A549 (cell line): Measurements from ENCODE around the gene LRRIQ1. TPM values are rescaled to one million over a fixed set of nuclear protein-coding genes. Genes with fewer than 3 reads are reported as not detected.

Experiments
- ATAC-seq, 2 experiments: fragments of 200-7000 bp in 1 of 2; fragments of >200 bp in 1 of 2; cut with Nextera tagmentation in 1 of 2; cut with Tn5 transposase in 1 of 2; 3 replicates each; pipeline versions ENCODE4 v1.8.0 to v1.9.1; 2018 to 2020; ENCODE audit warnings: mild to moderate bottlenecking in 1 of 2, moderate library complexity in 1 of 2
- CTCF ChIA-PET: fragments of 300-600 bp; sonication (Branson Sonifier 250); formaldehyde crosslinking; extraction: SDS; loops from one replicate; lab custom pipeline; 2021; ENCODE audit warnings: antibody characterized with exemption, inconsistent platforms; lab: Yijun Ruan, JAX
- POLR2A ChIA-PET: fragments of 350-600 bp; formaldehyde crosslinking; extraction: SDS; loops from one replicate; lab custom pipeline; 2021; ENCODE audit warnings: antibody characterized with exemption, inconsistent platforms; lab: Yijun Ruan, JAX
- DNase-seq, 2 experiments: peaks; one replicate each; pipeline versions ENCODE4 v3.0.0 to v3.0.0-alpha.2; 2011 to 2016; ENCODE audit warnings: low read depth in 1 of 2, low spot score in 1 of 2
- FAIRE-seq: peaks from 2 replicates; lab custom pipeline; 2011; peaks lifted over from hg19 to GRCh38; lab: Jason Lieb, UNC
- H3K27ac ChIP-seq, 2 experiments: fragments of >200 bp; sonication (Bioruptor Twin); formaldehyde crosslinking; 3 replicates each; pipeline ENCODE4 v1.5.1; 2016 to 2017
- H3K4me1 ChIP-seq: fragments of >200 bp; sonication (Bioruptor Twin); formaldehyde crosslinking; 3 replicates; pipeline ENCODE4 v1.6.1; 2016
- H3K4me2 ChIP-seq: fragments of >200 bp; sonication (Bioruptor Twin); formaldehyde crosslinking; 3 replicates; pipeline ENCODE4 v1.6.1; 2016
- H3K4me3 ChIP-seq: fragments of >200 bp; sonication (Bioruptor Twin); formaldehyde crosslinking; 3 replicates; pipeline ENCODE4 v1.5.1; 2016
- H3K9me3 ChIP-seq: fragments of >200 bp; sonication (Bioruptor Twin); formaldehyde crosslinking; 3 replicates; pipeline ENCODE4 v1.6.1; 2016
- BHLHE40 ChIP-seq: IDR thresholded peaks from 2 replicates; pipeline ENCODE4 v1.6.1; 2012; ENCODE audit warnings: low read depth, low read length, inconsistent platforms
- CEBPB ChIP-seq, 2 experiments: fragments of >200 bp in 1 of 2; sonication (Bioruptor Twin) in 1 of 2; formaldehyde crosslinking in 1 of 2; IDR thresholded peaks; 2 replicates each; pipeline ENCODE4 v1.6.1; 2012 to 2016
- CTCF ChIP-seq: fragments of >200 bp; sonication (Bioruptor Twin); formaldehyde crosslinking; IDR thresholded peaks from 3 replicates; pipeline ENCODE4 v1.5.1; 2016
- ELK1 ChIP-seq: fragments of 150-350 bp; IDR thresholded peaks from 2 replicates; pipeline ENCODE4 v1.6.1; 2014; ENCODE audit warnings: low read depth, mild to moderate bottlenecking, low read length
- FOSB ChIP-seq: fragments of 250-450 bp; sonication (Bioruptor Pico); IDR thresholded peaks from 2 replicates; pipeline ENCODE4 v1.5.0; 2020; ENCODE audit warnings: mild to moderate bottlenecking, moderate library complexity
- FOXS1 ChIP-seq: fragments of 250-450 bp; sonication (Bioruptor Pico); IDR thresholded peaks from 2 replicates; pipeline ENCODE4 v1.5.0; 2020; ENCODE audit warnings: mild to moderate bottlenecking, moderate library complexity
- GATA3 ChIP-seq: IDR thresholded peaks from 2 replicates; pipeline ENCODE4 v1.6.1; 2012; ENCODE audit warnings: borderline replicate concordance
- HOXA7 ChIP-seq: fragments of 250-450 bp; sonication (Bioruptor Pico); IDR thresholded peaks from 2 replicates; pipeline ENCODE4 v1.5.0; 2020; ENCODE audit warnings: mild to moderate bottlenecking, moderate library complexity
- HOXB13 ChIP-seq: fragments of 250-450 bp; sonication (Bioruptor Pico); IDR thresholded peaks from 2 replicates; pipeline ENCODE4 v1.5.0; 2020; ENCODE audit warnings: low read depth, mild to moderate bottlenecking, moderate library complexity
- JUN ChIP-seq, 2 experiments: fragments of >200 bp; sonication (Bioruptor Twin); formaldehyde crosslinking; IDR thresholded peaks; 2 replicates in 1 of 2; 3 replicates in 1 of 2; pipeline ENCODE4 v1.6.1; 2016 to 2017
- KDM5A ChIP-seq: fragments of 200-600 bp; sonication (generic); IDR thresholded peaks from 2 replicates; pipeline ENCODE4 v1.6.1; 2016; ENCODE audit warnings: antibody characterized with exemption, mild to moderate bottlenecking
- MAFK ChIP-seq: fragments of 450-650 bp; IDR thresholded peaks from 2 replicates; pipeline ENCODE4 v1.6.1; 2014; ENCODE audit not compliant: partially characterized antibody
- MYC ChIP-seq: IDR thresholded peaks from 2 replicates; pipeline ENCODE4 v1.6.1; 2012; ENCODE audit warnings: mild to moderate bottlenecking, inconsistent platforms, low read length, improper control_type of control experiment, borderline replicate concordance
- NFE2L2 ChIP-seq: fragments of 150-350 bp; conservative IDR thresholded peaks from 2 replicates; pipeline ENCODE4 v1.6.1; 2014; ENCODE audit warnings: low read length
- POLR2AphosphoS2 ChIP-seq: conservative IDR thresholded peaks from 2 replicates; pipeline ENCODE4 v1.6.1; 2012; ENCODE audit warnings: low read length, improper control_type of control experiment, inconsistent platforms
- RAD21 ChIP-seq, 2 experiments: fragments of >200 bp in 1 of 2; sonication (Bioruptor Twin) in 1 of 2; formaldehyde crosslinking in 1 of 2; IDR thresholded peaks in 1 of 2; conservative IDR thresholded peaks in 1 of 2; 2 replicates in 1 of 2; 3 replicates in 1 of 2; pipeline ENCODE4 v1.6.1; 2012 to 2018; ENCODE audit warnings: inconsistent platforms in 1 of 2
- RARB ChIP-seq: fragments of 250-450 bp; sonication (Bioruptor Pico); IDR thresholded peaks from 2 replicates; pipeline ENCODE4 v1.8.0; 2021; ENCODE audit warnings: mild to moderate bottlenecking, moderate library complexity
- RCOR1 ChIP-seq: fragments of 150-350 bp; IDR thresholded peaks from 2 replicates; pipeline ENCODE4 v1.6.1; 2014; ENCODE audit warnings: antibody characterized with exemption, low read length, low read depth
- REST ChIP-seq: fragments of 200-600 bp; sonication (generic); IDR thresholded peaks from 2 replicates; pipeline ENCODE4 v1.6.1; 2016; ENCODE audit warnings: antibody characterized with exemption, mild to moderate bottlenecking, moderate library complexity
- RNF2 ChIP-seq: fragments of 200-600 bp; sonication (generic); IDR thresholded peaks from 2 replicates; pipeline ENCODE4 v1.6.1; 2016; ENCODE audit warnings: low read depth, mild to moderate bottlenecking, antibody characterized with exemption, moderate library complexity, borderline replicate concordance
- SMC3 ChIP-seq: fragments of >200 bp; sonication (Bioruptor Twin); formaldehyde crosslinking; IDR thresholded peaks from 3 replicates; pipeline ENCODE4 v1.6.1; 2018; ENCODE audit warnings: inconsistent platforms
- SREBF2 ChIP-seq: fragments of 450-650 bp; IDR thresholded peaks from 2 replicates; pipeline ENCODE4 v1.6.1; 2014; ENCODE audit warnings: mild to moderate bottlenecking, moderate library complexity
- ZC3H11A ChIP-seq: fragments of 450-650 bp; IDR thresholded peaks from 2 replicates; pipeline ENCODE4 v1.6.1; 2014; ENCODE audit warnings: antibody characterized with exemption, mild to moderate bottlenecking
- ZFP36 ChIP-seq: fragments of 450-650 bp; IDR thresholded peaks from 2 replicates; pipeline ENCODE4 v1.6.1; 2014; ENCODE audit warnings: borderline replicate concordance; ENCODE audit not compliant: partially characterized antibody
- WGBS: methylation state at CpG from one replicate; pipeline ENCODE4 v1.1.6; 2017; ENCODE audit errors: missing lambda C conversion rate; 5-methylcytosine and 5-hydroxymethylcytosine counted together
- polyA plus RNA-seq, 4 experiments: library from polyadenylated mRNA; depleted of rRNA in 3 of 4; stranded (reverse); fragments of >200 nt; fragmentation: RNase III in 1 of 4; extraction: RNeasy Plus Mini Kit Qiagen cat#74134 plus additional on column Dnase treatment in 1 of 4; gene quantifications; 2 replicates in 3 of 4; 3 replicates in 1 of 4; pipeline ENCODE4 v1.2.3, GENCODE V29; 2011 to 2017
- TF ChIP-seq, protein P1 (sequence below): fragments of >200 bp; sonication (Bioruptor Twin); formaldehyde crosslinking; IDR thresholded peaks from 2 replicates; pipeline ENCODE4 v1.6.1; 2016
- TF ChIP-seq, protein P2 (sequence below): fragments of 250-450 bp; sonication (Bioruptor Pico); IDR thresholded peaks from 2 replicates; pipeline ENCODE4 v1.5.0; 2020; ENCODE audit warnings: low read depth, mild to moderate bottlenecking, moderate library complexity

The LRRIQ1 gene
- polyA plus RNA-seq, 2 of the 4 experiments (the other 2 are of a cell fraction) = 1.4 to 3.7 TPM

GRCh38 chr12:85057370-85057963 is 21.3 kb downstream of the LRRIQ1 start:
- no peak overlapping the region for H3K4me3 ChIP-seq
- TF ChIP-seq, protein P1, sequence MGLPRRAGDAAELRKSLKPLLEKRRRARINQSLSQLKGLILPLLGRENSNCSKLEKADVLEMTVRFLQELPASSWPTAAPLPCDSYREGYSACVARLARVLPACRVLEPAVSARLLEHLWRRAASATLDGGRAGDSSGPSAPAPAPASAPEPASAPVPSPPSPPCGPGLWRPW = no peak
- TF ChIP-seq RAD21 (conservative IDR thresholded peaks at IDR 0.05 in 1 of 2, IDR thresholded peaks at IDR 0.05 in 1 of 2) (peak; percentile 62 to 69), ZC3H11A (no peak), RCOR1 (no peak), BHLHE40 (no peak), FOXS1 (CRISPR knock-in tag) (no peak), KDM5A (no peak), MYC (no peak), SMC3 (peak; percentile 49; the same call in 2 of the 3 replicates), CEBPB (IDR thresholded peaks at IDR 0.05) (peak in 1 of 2 experiments; percentile 16; a peak in 1 of 4 replicates), HOXA7 (no peak), POLR2AphosphoS2 (no peak), RARB (no peak), ELK1 (no peak), CTCF (peak; percentile 70), NFE2L2 (no peak), HOXB13 (CRISPR knock-in tag) (no peak), RNF2 (no peak)
- TF ChIP-seq, all 56 proteins: peak for 4
- WGBS = 42% methylated on average over 2 of the region's 2 CpGs
- FAIRE-seq (no peak), ATAC-seq (peak in 1 of 2 experiments; percentile 81; a peak in 3 of 6 replicates), DNase-seq (peak; percentile 5 to 68)
- no peaks in the 10 kb centered on the region for H3K9me3 ChIP-seq
- ChIA-PET POLR2A (no interaction called here), CTCF (interaction anchor here (0.7 to 4.1 kb wide), 15 partner anchors 8 to 194 kb away, joined by 3 to 20 read pairs (median 3); no protein-coding TSS in a partner anchor)
- H3K4me1 ChIP-seq = no peaks in the 10 kb centered on the region
- H3K4me2 ChIP-seq = no peak overlapping the region
- no peak overlapping the region for H3K27ac ChIP-seq

DNA sequence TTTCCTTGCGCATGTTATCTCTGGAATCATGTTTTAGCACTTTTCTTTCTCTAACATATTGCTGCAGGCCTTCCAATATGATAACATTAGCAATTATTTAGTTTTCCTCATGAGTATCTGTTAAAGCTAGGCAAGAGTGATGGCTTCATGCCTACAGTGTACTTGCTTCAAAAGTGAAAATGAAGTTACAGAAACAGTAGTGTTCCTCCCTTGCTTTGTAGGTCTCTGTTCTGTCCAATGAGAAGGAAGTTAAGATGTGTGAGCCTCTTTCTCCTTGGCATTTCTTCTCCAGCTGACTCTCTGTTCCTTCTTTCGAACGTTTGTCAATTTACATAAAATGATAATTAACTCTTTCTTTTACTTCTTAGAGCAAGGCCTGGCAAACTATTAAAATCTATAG is 22.2 kb downstream of the LRRIQ1 start:
- no peak overlapping the region for H3K4me2 ChIP-seq
- H3K9me3 ChIP-seq = no peaks in the 10 kb centered on the region
- FAIRE-seq (no peak), ATAC-seq (no peak), DNase-seq (no peak)
- 38% methylated on average over 3 of the region's 3 CpGs for WGBS
- ChIA-PET POLR2A (no interaction called here), CTCF (interaction anchor here (0.7 to 4.1 kb wide), 10 partner anchors 10 to 183 kb away, joined by 3 to 20 read pairs (median 4); no protein-coding TSS in a partner anchor)
- no peak overlapping the region for H3K4me3 ChIP-seq
- H3K27ac ChIP-seq = no peak overlapping the region
- no peaks in the 10 kb centered on the region for H3K4me1 ChIP-seq
- TF ChIP-seq JUN (IDR thresholded peaks at IDR 0.05) (no peak), FOSB (no peak), REST (no peak), ZFP36 (no peak), MYC (no peak), MAFK (no peak), GATA3 (no peak), SREBF2 (no peak), SMC3 (no peak), HOXA7 (no peak), NFE2L2 (no peak), HOXB13 (CRISPR knock-in tag) (no peak)
- TF ChIP-seq, protein P2, sequence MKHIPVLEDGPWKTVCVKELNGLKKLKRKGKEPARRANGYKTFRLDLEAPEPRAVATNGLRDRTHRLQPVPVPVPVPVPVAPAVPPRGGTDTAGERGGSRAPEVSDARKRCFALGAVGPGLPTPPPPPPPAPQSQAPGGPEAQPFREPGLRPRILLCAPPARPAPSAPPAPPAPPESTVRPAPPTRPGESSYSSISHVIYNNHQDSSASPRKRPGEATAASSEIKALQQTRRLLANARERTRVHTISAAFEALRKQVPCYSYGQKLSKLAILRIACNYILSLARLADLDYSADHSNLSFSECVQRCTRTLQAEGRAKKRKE = no peak
- TF ChIP-seq, protein P1 = no peak
